Mesodermal cell (in vitro differentiated cells): Measurements from ENCODE around the gene PGAP2.

Source experiments
- H3K27ac ChIP-seq: 2 replicates; pipeline ENCODE4 v1.7.0; 2013; ENCODE audit warnings: mild to moderate bottlenecking, low read depth, low read length, moderate library complexity; ENCODE audit not compliant: severe bottlenecking
- H3K36me3 ChIP-seq: 2 replicates; pipeline ENCODE4 v1.7.1; 2013; ENCODE audit warnings: mild to moderate bottlenecking, low read length, moderate library complexity; ENCODE audit not compliant: control insufficient read depth, insufficient read depth
- H3K4me1 ChIP-seq: one replicate; pipeline ENCODE4 v1.7.1; 2013; ENCODE audit warnings: mild to moderate bottlenecking, low read length; ENCODE audit not compliant: insufficient read depth, control insufficient read depth, poor library complexity, severe bottlenecking
- H3K4me3 ChIP-seq: 2 replicates; pipeline ENCODE4 v1.7.0; 2013; ENCODE audit warnings: low read length, control low read depth, mild to moderate bottlenecking; ENCODE audit not compliant: insufficient read depth, poor library complexity, severe bottlenecking; ENCODE audit errors: extremely low read depth
- H3K9me3 ChIP-seq: 2 replicates; pipeline ENCODE4 v1.7.1; 2013; ENCODE audit warnings: mild to moderate bottlenecking, low read length, moderate library complexity; ENCODE audit not compliant: control insufficient read depth
- WGBS, 2 experiments: methylation state at CpG; one replicate each; pipeline ENCODE4 v1.1.5; 2013; ENCODE audit warnings: missing lambda C conversion rate in 2 of 2; ENCODE audit not compliant: insufficient coverage in 2 of 2; 5-methylcytosine and 5-hydroxymethylcytosine counted together

The PGAP2 gene

GRCh38 chr11:3833449-3833848, 25.1 kb downstream of the PGAP2 start:
- 88% methylated on average over 1 of the region's 2 CpGs; no CpG with 5 or more reads in 1 of the 2 experiments for WGBS, 2 experiments
- H3K27ac ChIP-seq, result no peak overlapping the region
- H3K36me3 ChIP-seq, result peaks cover 72% of the 10 kb centered on the region

GRCh38 chr11:3834349-3834663, 25.9 kb downstream of the PGAP2 start:
- WGBS, 2 experiments, result 84 to 90% methylated on average over 2 to 3 of the region's 4 CpGs
- Histone ChIP-seq H3K36me3 (peaks cover 75% of the 10 kb centered on the region), H3K4me3 (no peak overlapping the region), H3K4me1 (peaks cover 38% of the 10 kb centered on the region), H3K27ac (no peak overlapping the region), H3K9me3 (no peaks in the 10 kb centered on the region)

More at GRCh38 chr11:3833449-3833848, 25.1 kb downstream of the PGAP2 start:
- H3K4me3 ChIP-seq, result no peak overlapping the region
- H3K4me1 ChIP-seq, result peaks cover 36% of the 10 kb centered on the region
- H3K9me3 ChIP-seq, result no peaks in the 10 kb centered on the region

GRCh38 chr11:3834664-3835461, 26.5 kb downstream of the PGAP2 start:
- Histone ChIP-seq H3K4me3 (no peak overlapping the region), H3K27ac (peak overlapping the region; percentile 6), H3K9me3 (no peaks in the 10 kb centered on the region), H3K36me3 (peaks cover 70% of the 10 kb centered on the region), H3K4me1 (peaks cover 42% of the 10 kb centered on the region)
- WGBS, 2 experiments, result 89 to 96% methylated on average over 3 to 4 of the region's 7 CpGs

GRCh38 chr11:3835751-3836150, 27.4 kb downstream of the PGAP2 start:
- H3K9me3 ChIP-seq, result no peaks in the 10 kb centered on the region
- H3K36me3 ChIP-seq, result peaks cover 62% of the 10 kb centered on the region
- WGBS, 2 experiments, result 100% methylated on average over 1 to 2 of the region's 4 CpGs
- no peak overlapping the region for H3K4me3 ChIP-seq
- peak overlapping the region; percentile 6 for H3K27ac ChIP-seq
- peaks cover 42% of the 10 kb centered on the region for H3K4me1 ChIP-seq

GRCh38 chr11:3836903-3837302, 28.5 kb downstream of the PGAP2 start:
- WGBS, 2 experiments, result 94 to 100% methylated on average over 4 of the region's 5 CpGs
- Histone ChIP-seq H3K4me3 (no peak overlapping the region), H3K4me1 (peaks cover 37% of the 10 kb centered on the region), H3K36me3 (peaks cover 51% of the 10 kb centered on the region), H3K9me3 (no peaks in the 10 kb centered on the region), H3K27ac (no peak overlapping the region)

GRCh38 chr11:3837793-3838192, 29.4 kb downstream of the PGAP2 start:
- Histone ChIP-seq H3K36me3 (peaks cover 44% of the 10 kb centered on the region), H3K4me1 (peaks cover 36% of the 10 kb centered on the region), H3K4me3 (no peak overlapping the region), H3K9me3 (no peaks in the 10 kb centered on the region), H3K27ac (no peak overlapping the region)
- WGBS, 2 experiments, result no CpG with 5 or more reads among the region's 1 CpG

GRCh38 chr11:3838504-3838903, 30.1 kb downstream of the PGAP2 start:
- Histone ChIP-seq H3K4me3 (no peak overlapping the region), H3K27ac (no peak overlapping the region), H3K4me1 (peaks cover 36% of the 10 kb centered on the region), H3K9me3 (no peaks in the 10 kb centered on the region), H3K36me3 (peaks cover 41% of the 10 kb centered on the region)
- WGBS, 2 experiments, result no CpG with 5 or more reads among the region's 2 CpGs

GRCh38 chr11:3840004-3840869, 31.9 kb downstream of the PGAP2 start:
- Histone ChIP-seq H3K36me3 (peaks cover 25% of the 10 kb centered on the region), H3K4me1 (peaks cover 24% of the 10 kb centered on the region), H3K9me3 (no peaks in the 10 kb centered on the region), H3K27ac (peak overlapping the region; percentile 10), H3K4me3 (peak overlapping the region; percentile 80)
- WGBS, 2 experiments, result 4 to 5% methylated on average over 28 to 39 of the region's 46 CpGs

- no peaks in the 10 kb centered on the region for H3K9me3 ChIP-seq
- H3K4me3 ChIP-seq, result peak within 1 kb of the TSS; percentile 80
- H3K4me1 ChIP-seq, result peaks cover 22% of the 10 kb centered on the region
- peak within 1 kb of the TSS; percentile 81 for H3K27ac ChIP-seq
- peaks cover 19% of the 10 kb centered on the region for H3K36me3 ChIP-seq
- 0% methylated on average over 4 to 9 of the region's 42 CpGs for WGBS, 2 experiments
Measured at GRCh38 chr11:3840870-3841425, 32.6 kb downstream of the PGAP2 start, which contains the start of gene RHOG. Gene RHOG (minus strand): TSS chr11:3840959. CDS start chr11:3828138, 12,821 bp downstream.

GRCh38 chr11:3841426-3842350, 33.3 kb downstream of the PGAP2 start:
- H3K27ac ChIP-seq, result peak overlapping the region; percentile 81
- H3K36me3 ChIP-seq, result peaks cover 16% of the 10 kb centered on the region
- H3K4me1 ChIP-seq, result peaks cover 22% of the 10 kb centered on the region
- peak overlapping the region; percentile 80 for H3K4me3 ChIP-seq
- 27 to 28% methylated on average over 36 to 38 of the region's 44 CpGs for WGBS, 2 experiments
- no peaks in the 10 kb centered on the region for H3K9me3 ChIP-seq
